Astrocyte (in vitro differentiated cells and primary cell): Measurements from ENCODE around the gene NEMP1. TPM values are rescaled to one million over a fixed set of nuclear protein-coding genes. Genes with fewer than 3 reads are reported as not detected.

ENCODE experiments used
- DNase-seq: peaks from one replicate; pipeline ENCODE4 v3.0.0-alpha.2; 2010; ENCODE audit warnings: low read depth
- FAIRE-seq: peaks from 2 replicates; lab custom pipeline; 2011; peaks lifted over from hg19 to GRCh38; lab: Jason Lieb, UNC
- H2AFZ ChIP-seq: 2 replicates; pipeline ENCODE4 v1.6.0; 2012; ENCODE audit warnings: low read depth, low read length, inconsistent platforms
- H3K27ac ChIP-seq: 2 replicates; pipeline ENCODE4 v1.5.1; 2011; ENCODE audit warnings: low read depth, low read length, inconsistent platforms
- H3K27me3 ChIP-seq: 2 replicates; pipeline ENCODE4 v1.6.0; 2011; ENCODE audit warnings: low read length, inconsistent platforms; ENCODE audit not compliant: insufficient read depth
- H3K36me3 ChIP-seq: 2 replicates; pipeline ENCODE4 v1.5.1; 2011; ENCODE audit warnings: low read length, inconsistent platforms; ENCODE audit not compliant: insufficient read depth
- H3K4me1 ChIP-seq: 2 replicates; pipeline ENCODE4 v1.5.1; 2011; ENCODE audit warnings: low read length, inconsistent platforms; ENCODE audit not compliant: insufficient read depth
- H3K4me2 ChIP-seq: 2 replicates; pipeline ENCODE4 v1.6.0; 2012; ENCODE audit warnings: low read length, inconsistent platforms
- H3K4me3 ChIP-seq: 2 replicates; pipeline ENCODE4 v1.5.1; 2011; ENCODE audit warnings: low read depth, mild to moderate bottlenecking, low read length, inconsistent platforms; ENCODE audit not compliant: insufficient read depth
- H3K79me2 ChIP-seq: 2 replicates; pipeline ENCODE4 v1.6.0; 2012; ENCODE audit warnings: mild to moderate bottlenecking, low read length, inconsistent platforms; ENCODE audit not compliant: insufficient read depth
- H3K9ac ChIP-seq: 2 replicates; pipeline ENCODE4 v1.6.0; 2012; ENCODE audit warnings: mild to moderate bottlenecking, low read length, inconsistent platforms
- H3K9me3 ChIP-seq: 2 replicates; pipeline ENCODE4 v1.5.1; 2012; ENCODE audit warnings: low read depth, mild to moderate bottlenecking, low read length, inconsistent platforms; ENCODE audit not compliant: insufficient read depth
- H4K20me1 ChIP-seq: 2 replicates; pipeline ENCODE4 v1.6.0; 2012; ENCODE audit warnings: low read length, inconsistent platforms; ENCODE audit not compliant: insufficient read depth
- H3K27ac Mint-ChIP-seq: one replicate; pipeline ENCODE4 v1.8.0; 2021; ENCODE audit warnings: mild to moderate bottlenecking, mixed read lengths; ENCODE audit not compliant: unreplicated experiment
- H3K27me3 Mint-ChIP-seq: one replicate; pipeline ENCODE4 v1.8.0; 2021; ENCODE audit warnings: low read depth, mixed read lengths; ENCODE audit not compliant: unreplicated experiment
- H3K36me3 Mint-ChIP-seq: one replicate; pipeline ENCODE4 v1.8.0; 2021; ENCODE audit warnings: low read depth, mixed read lengths; ENCODE audit not compliant: unreplicated experiment
- H3K4me1 Mint-ChIP-seq: one replicate; pipeline ENCODE4 v1.8.0; 2021; ENCODE audit warnings: low read depth, mixed read lengths; ENCODE audit not compliant: unreplicated experiment
- H3K4me3 Mint-ChIP-seq: one replicate; pipeline ENCODE4 v1.8.0; 2021; ENCODE audit warnings: mild to moderate bottlenecking, moderate library complexity, mixed read lengths; ENCODE audit not compliant: unreplicated experiment
- H3K9me3 Mint-ChIP-seq: one replicate; pipeline ENCODE4 v1.8.0; 2021; ENCODE audit warnings: mild to moderate bottlenecking, mixed read lengths; ENCODE audit not compliant: unreplicated experiment
- CTCF ChIP-seq: IDR thresholded peaks from 2 replicates; pipeline ENCODE4 v1.5.1; 2011; ENCODE audit warnings: low read depth, mild to moderate bottlenecking, inconsistent platforms, low read length, moderate library complexity; ENCODE audit not compliant: insufficient read depth
- EZH2 ChIP-seq: IDR thresholded peaks from 2 replicates; pipeline ENCODE4 v1.6.1; 2012; ENCODE audit warnings: mild to moderate bottlenecking, low read length, inconsistent platforms; ENCODE audit not compliant: insufficient read depth
- total RNA-seq: library from RNA; stranded (reverse); gene quantifications from 2 replicates; pipeline ENCODE4 v1.2.1, GENCODE V29; 2021

NEMP1 gene
- total RNA-seq, 1 donor from 2014 or later: 10.6 TPM

GRCh38 chr12:57063991-57064685 is 14.5 kb downstream of the NEMP1 start:
- Histone ChIP-seq H3K9me3 (no peaks in the 10 kb centered on the region), H3K9ac (no peak overlapping the region), H2AFZ (no peak overlapping the region), H3K27me3 (no peaks in the 10 kb centered on the region), H3K27ac (no peak overlapping the region), H3K4me3 (no peak overlapping the region), H4K20me1 (no peaks in the 10 kb centered on the region), H3K79me2 (no peaks in the 10 kb centered on the region), H3K4me2 (no peak overlapping the region), H3K36me3 (peaks cover 9% of the 10 kb centered on the region), H3K4me1 (no peaks in the 10 kb centered on the region)
- Mint-ChIP-seq H3K27me3 (no peaks in the 10 kb centered on the region), H3K27ac (peak overlapping the region; percentile 16), H3K4me3 (no peak overlapping the region), H3K36me3 (peaks cover 1% of the 10 kb centered on the region), H3K4me1 (peaks cover 2% of the 10 kb centered on the region), H3K9me3 (no peaks in the 10 kb centered on the region)
- TF ChIP-seq CTCF (no peak), EZH2 (no peak)
- DNase-seq (no peak), FAIRE-seq (no peak)

GRCh38 chr12:57058454-57058853 is 20.1 kb downstream of the NEMP1 start:
- H3K79me2 ChIP-seq: no peaks in the 10 kb centered on the region
- Mint-ChIP-seq H3K4me3 (no peak overlapping the region), H3K36me3 (peaks cover 3% of the 10 kb centered on the region), H3K9me3 (no peaks in the 10 kb centered on the region), H3K4me1 (no peaks in the 10 kb centered on the region), H3K27me3 (no peaks in the 10 kb centered on the region), H3K27ac (no peak overlapping the region)
- no peak overlapping the region for H3K9ac ChIP-seq
- H2AFZ ChIP-seq: no peak overlapping the region
- no peaks in the 10 kb centered on the region for H3K27me3 ChIP-seq
- no peak overlapping the region for H3K27ac ChIP-seq
- no peak overlapping the region for H3K4me2 ChIP-seq
- peaks cover 28% of the 10 kb centered on the region for H3K36me3 ChIP-seq
- no peak for FAIRE-seq
- no peaks in the 10 kb centered on the region for H4K20me1 ChIP-seq
- DNase-seq: no peak
- H3K4me3 ChIP-seq: no peak overlapping the region
- no peaks in the 10 kb centered on the region for H3K9me3 ChIP-seq
- H3K4me1 ChIP-seq: no peaks in the 10 kb centered on the region
- no peak for TF ChIP-seq EZH2
- no peak for TF ChIP-seq CTCF

- H3K36me3 Mint-ChIP-seq: peaks cover 3% of the 10 kb centered on the region
- DNase-seq (no peak), FAIRE-seq (no peak)
- Histone ChIP-seq H2AFZ (no peak overlapping the region), H3K4me1 (no peaks in the 10 kb centered on the region), H3K36me3 (peaks cover 26% of the 10 kb centered on the region), H4K20me1 (no peaks in the 10 kb centered on the region), H3K79me2 (no peaks in the 10 kb centered on the region), H3K9me3 (no peaks in the 10 kb centered on the region), H3K27me3 (no peaks in the 10 kb centered on the region), H3K27ac (no peak overlapping the region), H3K4me3 (no peak overlapping the region), H3K4me2 (no peak overlapping the region), H3K9ac (no peak overlapping the region)
- H3K4me3 Mint-ChIP-seq: no peak overlapping the region
- H3K4me1 Mint-ChIP-seq: no peaks in the 10 kb centered on the region
- H3K9me3 Mint-ChIP-seq: no peaks in the 10 kb centered on the region
- no peak for TF ChIP-seq CTCF
- no peak for TF ChIP-seq EZH2
- no peak overlapping the region for H3K27ac Mint-ChIP-seq
- no peaks in the 10 kb centered on the region for H3K27me3 Mint-ChIP-seq
These were observed 21.4 kb downstream of the NEMP1 start for GRCh38 chr12:57057067-57057751.
